ENCODE measurements around the gene TGM3.

TGM3 gene

GRCh38 chr20:2307136-2307535, 11.3 kb downstream of the TGM3 start:
- no peak for DNase-seq (ENCODE audit: low read depth)

- no peak for DNase-seq (ENCODE audit: low read depth)
Observed at GRCh38 chr20:2311329-2311728, 15.5 kb downstream of the TGM3 start.

- no peak for DNase-seq (ENCODE audit: low read depth)
Observed at GRCh38 chr20:2312876-2313275, 17.1 kb downstream of the TGM3 start.

GRCh38 chr20:2313316-2313715, 17.5 kb downstream of the TGM3 start:
- DNase-seq (ENCODE audit: low read depth), result no peak

GRCh38 chr20:2314759-2315439, 19.1 kb downstream of the TGM3 start:
- peak; percentile 34 for DNase-seq (ENCODE audit: low read depth)

GRCh38 chr20:2315440-2315778, 19.6 kb downstream of the TGM3 start:
- DNase-seq (ENCODE audit: low read depth), result no peak

- no peak for DNase-seq (ENCODE audit: low read depth)
Observed at GRCh38 chr20:2316847-2317495, 21.2 kb downstream of the TGM3 start.

GRCh38 chr20:2320813-2321658, 25.2 kb downstream of the TGM3 start:
- DNase-seq (ENCODE audit: low read depth), result no peak

GRCh38 chr20:2323051-2323450, 27.2 kb downstream of the TGM3 start:
- DNase-seq (ENCODE audit: low read depth), result no peak

GRCh38 chr20:2326046-2326445, 30.2 kb downstream of the TGM3 start:
- no peak for DNase-seq (ENCODE audit: low read depth)

- DNase-seq (ENCODE audit: low read depth), result no peak
Observed at GRCh38 chr20:2327620-2328555, 32.1 kb downstream of the TGM3 start.

- DNase-seq (ENCODE audit: low read depth), result no peak
Observed at GRCh38 chr20:2329286-2329685, 33.5 kb downstream of the TGM3 start.

GRCh38 chr20:2330090-2330695, 34.4 kb downstream of the TGM3 start:
- no peak for DNase-seq (ENCODE audit: low read depth)

GRCh38 chr20:2331106-2331505, 35.3 kb downstream of the TGM3 start:
- no peak for DNase-seq (ENCODE audit: low read depth)

- no peak for DNase-seq (ENCODE audit: low read depth)
Observed at GRCh38 chr20:2331901-2332565, 36.2 kb downstream of the TGM3 start.

GRCh38 chr20:2332711-2333110, 36.9 kb downstream of the TGM3 start:
- no peak for DNase-seq (ENCODE audit: low read depth)

- no peak for DNase-seq (ENCODE audit: low read depth)
Observed at GRCh38 chr20:2333821-2334220, 38.0 kb downstream of the TGM3 start.

GRCh38 chr20:2335096-2335870, 39.5 kb downstream of the TGM3 start:
- DNase-seq (ENCODE audit: low read depth), result no peak

- DNase-seq (ENCODE audit: low read depth), result no peak
Observed at GRCh38 chr20:2336471-2336870, 40.7 kb downstream of the TGM3 start.

GRCh38 chr20:2337142-2337541, 41.3 kb downstream of the TGM3 start:
- no peak for DNase-seq (ENCODE audit: low read depth)
